Astrocyte (in vitro differentiated cells and primary cell): ENCODE measurements around the gene TERT. TPM values are rescaled to one million over a fixed set of nuclear protein-coding genes. Genes with fewer than 3 reads are reported as not detected.
"Not testable (repeated sequence)": the region's sequence is repeated elsewhere in the genome, so short reads cannot be mapped to it uniquely, and the experiment has no call there.

ENCODE experiments used
- DNase-seq: peaks from one replicate; pipeline ENCODE4 v3.0.0-alpha.2; 2010; ENCODE audit warnings: low read depth
- FAIRE-seq: peaks from 2 replicates; lab custom pipeline; 2011; peaks lifted over from hg19 to GRCh38; lab: Jason Lieb, UNC
- H2AFZ ChIP-seq: 2 replicates; pipeline ENCODE4 v1.6.0; 2012; ENCODE audit warnings: low read depth, low read length, inconsistent platforms
- H3K27ac ChIP-seq: 2 replicates; pipeline ENCODE4 v1.5.1; 2011; ENCODE audit warnings: low read depth, low read length, inconsistent platforms
- H3K27me3 ChIP-seq: 2 replicates; pipeline ENCODE4 v1.6.0; 2011; ENCODE audit warnings: low read length, inconsistent platforms; ENCODE audit not compliant: insufficient read depth
- H3K36me3 ChIP-seq: 2 replicates; pipeline ENCODE4 v1.5.1; 2011; ENCODE audit warnings: low read length, inconsistent platforms; ENCODE audit not compliant: insufficient read depth
- H3K4me1 ChIP-seq: 2 replicates; pipeline ENCODE4 v1.5.1; 2011; ENCODE audit warnings: low read length, inconsistent platforms; ENCODE audit not compliant: insufficient read depth
- H3K4me2 ChIP-seq: 2 replicates; pipeline ENCODE4 v1.6.0; 2012; ENCODE audit warnings: low read length, inconsistent platforms
- H3K4me3 ChIP-seq: 2 replicates; pipeline ENCODE4 v1.5.1; 2011; ENCODE audit warnings: low read depth, mild to moderate bottlenecking, low read length, inconsistent platforms; ENCODE audit not compliant: insufficient read depth
- H3K79me2 ChIP-seq: 2 replicates; pipeline ENCODE4 v1.6.0; 2012; ENCODE audit warnings: mild to moderate bottlenecking, low read length, inconsistent platforms; ENCODE audit not compliant: insufficient read depth
- H3K9ac ChIP-seq: 2 replicates; pipeline ENCODE4 v1.6.0; 2012; ENCODE audit warnings: mild to moderate bottlenecking, low read length, inconsistent platforms
- H3K9me3 ChIP-seq: 2 replicates; pipeline ENCODE4 v1.5.1; 2012; ENCODE audit warnings: low read depth, mild to moderate bottlenecking, low read length, inconsistent platforms; ENCODE audit not compliant: insufficient read depth
- H4K20me1 ChIP-seq: 2 replicates; pipeline ENCODE4 v1.6.0; 2012; ENCODE audit warnings: low read length, inconsistent platforms; ENCODE audit not compliant: insufficient read depth
- H3K27ac Mint-ChIP-seq: one replicate; pipeline ENCODE4 v1.8.0; 2021; ENCODE audit warnings: mild to moderate bottlenecking, mixed read lengths; ENCODE audit not compliant: unreplicated experiment
- H3K27me3 Mint-ChIP-seq: one replicate; pipeline ENCODE4 v1.8.0; 2021; ENCODE audit warnings: low read depth, mixed read lengths; ENCODE audit not compliant: unreplicated experiment
- H3K36me3 Mint-ChIP-seq: one replicate; pipeline ENCODE4 v1.8.0; 2021; ENCODE audit warnings: low read depth, mixed read lengths; ENCODE audit not compliant: unreplicated experiment
- H3K4me1 Mint-ChIP-seq: one replicate; pipeline ENCODE4 v1.8.0; 2021; ENCODE audit warnings: low read depth, mixed read lengths; ENCODE audit not compliant: unreplicated experiment
- H3K4me3 Mint-ChIP-seq: one replicate; pipeline ENCODE4 v1.8.0; 2021; ENCODE audit warnings: mild to moderate bottlenecking, moderate library complexity, mixed read lengths; ENCODE audit not compliant: unreplicated experiment
- H3K9me3 Mint-ChIP-seq: one replicate; pipeline ENCODE4 v1.8.0; 2021; ENCODE audit warnings: mild to moderate bottlenecking, mixed read lengths; ENCODE audit not compliant: unreplicated experiment
- CTCF ChIP-seq: IDR thresholded peaks from 2 replicates; pipeline ENCODE4 v1.5.1; 2011; ENCODE audit warnings: low read depth, mild to moderate bottlenecking, inconsistent platforms, low read length, moderate library complexity; ENCODE audit not compliant: insufficient read depth
- EZH2 ChIP-seq: IDR thresholded peaks from 2 replicates; pipeline ENCODE4 v1.6.1; 2012; ENCODE audit warnings: mild to moderate bottlenecking, low read length, inconsistent platforms; ENCODE audit not compliant: insufficient read depth
- total RNA-seq: library from RNA; stranded (reverse); gene quantifications from 2 replicates; pipeline ENCODE4 v1.2.1, GENCODE V29; 2021

The TERT gene
- total RNA-seq, 1 donor from 2014 or later: 0.50 TPM

DNA sequence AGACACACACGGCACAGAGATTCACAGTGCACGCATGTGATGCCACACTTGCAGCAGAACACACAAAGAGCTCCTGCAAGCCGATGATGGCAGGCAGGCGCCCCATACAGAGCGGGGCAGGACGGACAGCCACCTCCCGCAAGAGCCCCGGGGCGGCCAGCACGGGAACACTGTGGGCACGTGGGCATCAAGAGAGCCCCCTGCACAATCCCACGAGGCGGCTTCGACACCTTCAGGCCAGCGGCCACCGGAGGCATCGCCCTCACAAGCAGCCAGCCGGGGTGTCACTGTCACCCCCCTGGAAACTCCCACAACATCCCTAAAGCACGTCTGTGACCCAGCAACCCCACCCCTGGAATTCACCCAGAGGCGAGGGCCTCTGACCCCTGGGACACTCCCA lies 17.9 kb downstream of the TERT start:
- H4K20me1 ChIP-seq: no peaks in the 10 kb centered on the region
- no peak overlapping the region for H3K4me3 ChIP-seq
- no peaks in the 10 kb centered on the region for H3K4me1 Mint-ChIP-seq
- FAIRE-seq (no peak), DNase-seq (no peak)
- H3K27ac Mint-ChIP-seq: no peak overlapping the region
- no peaks in the 10 kb centered on the region for H3K9me3 Mint-ChIP-seq
- no peaks in the 10 kb centered on the region for H3K36me3 Mint-ChIP-seq
- no peak overlapping the region for H2AFZ ChIP-seq
- H3K79me2 ChIP-seq: no peaks in the 10 kb centered on the region
- H3K9ac ChIP-seq: no peak overlapping the region
- no peak for TF ChIP-seq CTCF
- H3K4me2 ChIP-seq: no peak overlapping the region
- no peak overlapping the region for H3K27ac ChIP-seq
- no peaks in the 10 kb centered on the region for H3K36me3 ChIP-seq
- no peaks in the 10 kb centered on the region for H3K27me3 ChIP-seq
- no peaks in the 10 kb centered on the region for H3K4me1 ChIP-seq
- no peak overlapping the region for H3K4me3 Mint-ChIP-seq
- peaks cover 6% of the 10 kb centered on the region for H3K9me3 ChIP-seq
- H3K27me3 Mint-ChIP-seq: peaks cover 10% of the 10 kb centered on the region

DNA sequence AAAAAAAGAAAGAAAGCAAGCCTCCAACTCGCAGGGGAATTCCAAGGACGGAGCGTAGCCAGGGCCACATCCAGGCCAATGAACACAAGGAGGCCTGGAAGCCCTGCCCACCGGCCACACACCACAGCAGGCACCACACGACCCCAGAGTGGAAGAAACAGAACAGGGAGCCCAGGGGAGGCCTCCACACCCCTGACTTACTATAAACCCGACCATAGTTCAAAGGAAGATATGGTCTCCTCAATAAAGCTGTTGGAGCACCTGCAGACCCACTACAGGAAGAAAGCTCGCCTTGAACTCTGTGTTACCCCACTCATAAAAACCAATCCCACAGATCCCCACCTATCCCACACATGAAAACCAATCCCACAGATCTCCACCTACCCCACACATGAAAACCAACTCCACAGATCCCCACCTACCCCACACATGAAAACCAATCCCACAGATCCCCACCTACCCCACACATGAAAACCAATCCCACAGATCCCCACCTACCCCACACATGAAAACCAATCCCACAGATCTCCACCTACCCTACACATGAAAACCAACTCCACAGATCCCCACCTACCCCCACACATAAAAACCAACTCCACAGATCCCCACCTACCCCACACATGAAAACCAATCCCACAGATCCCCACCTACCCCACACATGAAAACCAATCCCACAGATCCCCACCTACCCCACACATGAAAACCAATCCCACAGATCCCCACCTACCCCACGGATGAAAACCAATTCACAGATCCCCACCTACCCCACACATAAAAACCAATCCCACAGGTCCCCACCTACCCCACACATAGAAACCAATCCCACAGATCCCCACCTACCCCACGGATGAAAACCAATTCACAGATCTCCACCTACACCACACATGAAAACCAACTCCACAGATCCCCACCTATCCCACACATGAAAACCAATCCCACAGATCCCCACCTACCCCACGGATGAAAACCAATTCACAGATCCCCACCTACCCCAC lies 19.2 kb downstream of the TERT start:
- H3K79me2 ChIP-seq, H4K20me1 ChIP-seq, H3K4me1 ChIP-seq, H3K4me3 ChIP-seq, DNase-seq, H3K36me3 ChIP-seq, H3K36me3 Mint-ChIP-seq, H3K27me3 Mint-ChIP-seq, H3K27ac ChIP-seq, H3K9me3 ChIP-seq, H3K9ac ChIP-seq, H3K4me3 Mint-ChIP-seq, H3K27me3 ChIP-seq, H3K4me2 ChIP-seq, FAIRE-seq, H3K9me3 Mint-ChIP-seq, H2AFZ ChIP-seq, H3K4me1 Mint-ChIP-seq, H3K27ac Mint-ChIP-seq: not testable (repeated sequence)

GRCh38 chr5:1274471-1274870 lies 20.4 kb downstream of the TERT start:
- Histone ChIP-seq H3K4me2 (no peak overlapping the region), H3K9me3 (peaks cover 10% of the 10 kb centered on the region), H3K79me2 (no peaks in the 10 kb centered on the region), H3K4me1 (no peaks in the 10 kb centered on the region), H3K27me3 (no peaks in the 10 kb centered on the region), H3K36me3 (no peaks in the 10 kb centered on the region), H2AFZ (no peak overlapping the region), H3K27ac (no peak overlapping the region), H3K4me3 (no peak overlapping the region), H4K20me1 (no peaks in the 10 kb centered on the region), H3K9ac (no peak overlapping the region)
- H3K27me3 Mint-ChIP-seq: peaks cover 5% of the 10 kb centered on the region
- DNase-seq (no peak), FAIRE-seq (no peak)
- no peaks in the 10 kb centered on the region for H3K36me3 Mint-ChIP-seq
- no peak for TF ChIP-seq EZH2
- no peak overlapping the region for H3K27ac Mint-ChIP-seq
- no peaks in the 10 kb centered on the region for H3K9me3 Mint-ChIP-seq
- H3K4me3 Mint-ChIP-seq: no peak overlapping the region
- H3K4me1 Mint-ChIP-seq: no peaks in the 10 kb centered on the region
